GM13976 (cell line): Measurements from ENCODE around the gene KMO.
A peak's percentile ranks its signal among the peaks of the same experiment; 100 is the strongest.

ENCODE experiments used
- DNase-seq: peaks from one replicate; pipeline ENCODE4 v3.0.0; 2012; ENCODE audit warnings: low spot score
- in situ Hi-C: fragments of 300-500 bp; cut with MboI; formaldehyde crosslinking; loops from one replicate; pipeline ENCODE4 v1.12.0; 2022; ENCODE audit warnings: low sequenced_read_pairs, mixed read lengths, inconsistent platforms; ENCODE audit not compliant: unreplicated experiment
- TF ChIP-seq, protein P1 (sequence below): IDR thresholded peaks from 2 replicates; pipeline ENCODE4 v1.5.1; 2012; ENCODE audit warnings: borderline replicate concordance, mild to moderate bottlenecking; ENCODE audit not compliant: insufficient read depth; ENCODE audit errors: extremely low read depth, missing control alignments, control extremely low read depth

KMO gene

DNA sequence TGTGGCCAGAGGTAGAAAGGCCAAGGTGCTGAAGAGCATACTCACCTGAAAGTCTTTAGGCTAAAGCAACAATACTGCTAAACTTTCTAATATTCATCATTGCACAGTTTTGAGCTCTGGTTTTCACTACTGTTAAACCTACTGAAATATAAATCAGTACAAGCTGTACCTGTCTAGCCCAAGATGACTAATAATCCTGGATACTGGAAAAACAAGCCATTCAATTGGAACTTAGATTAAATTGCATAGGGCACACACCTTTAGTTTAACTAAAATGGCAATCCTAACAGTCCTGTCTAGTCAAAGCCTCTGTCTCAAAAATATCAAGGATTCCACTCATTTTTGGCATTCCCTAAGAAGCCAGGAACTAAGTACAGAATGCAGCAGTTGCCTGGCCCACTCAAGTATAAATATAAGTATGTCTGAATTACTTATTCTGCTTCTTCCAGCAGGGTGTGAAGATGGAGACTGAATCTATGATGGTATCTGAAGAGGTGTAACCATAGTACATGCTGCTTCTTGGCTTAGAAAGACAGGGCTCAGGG is 104.9 kb downstream of the KMO start:
- no peak for DNase-seq
- TF ChIP-seq, protein P1, sequence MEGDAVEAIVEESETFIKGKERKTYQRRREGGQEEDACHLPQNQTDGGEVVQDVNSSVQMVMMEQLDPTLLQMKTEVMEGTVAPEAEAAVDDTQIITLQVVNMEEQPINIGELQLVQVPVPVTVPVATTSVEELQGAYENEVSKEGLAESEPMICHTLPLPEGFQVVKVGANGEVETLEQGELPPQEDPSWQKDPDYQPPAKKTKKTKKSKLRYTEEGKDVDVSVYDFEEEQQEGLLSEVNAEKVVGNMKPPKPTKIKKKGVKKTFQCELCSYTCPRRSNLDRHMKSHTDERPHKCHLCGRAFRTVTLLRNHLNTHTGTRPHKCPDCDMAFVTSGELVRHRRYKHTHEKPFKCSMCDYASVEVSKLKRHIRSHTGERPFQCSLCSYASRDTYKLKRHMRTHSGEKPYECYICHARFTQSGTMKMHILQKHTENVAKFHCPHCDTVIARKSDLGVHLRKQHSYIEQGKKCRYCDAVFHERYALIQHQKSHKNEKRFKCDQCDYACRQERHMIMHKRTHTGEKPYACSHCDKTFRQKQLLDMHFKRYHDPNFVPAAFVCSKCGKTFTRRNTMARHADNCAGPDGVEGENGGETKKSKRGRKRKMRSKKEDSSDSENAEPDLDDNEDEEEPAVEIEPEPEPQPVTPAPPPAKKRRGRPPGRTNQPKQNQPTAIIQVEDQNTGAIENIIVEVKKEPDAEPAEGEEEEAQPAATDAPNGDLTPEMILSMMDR = no peak
- in situ Hi-C loops = no loop called here

DNA sequence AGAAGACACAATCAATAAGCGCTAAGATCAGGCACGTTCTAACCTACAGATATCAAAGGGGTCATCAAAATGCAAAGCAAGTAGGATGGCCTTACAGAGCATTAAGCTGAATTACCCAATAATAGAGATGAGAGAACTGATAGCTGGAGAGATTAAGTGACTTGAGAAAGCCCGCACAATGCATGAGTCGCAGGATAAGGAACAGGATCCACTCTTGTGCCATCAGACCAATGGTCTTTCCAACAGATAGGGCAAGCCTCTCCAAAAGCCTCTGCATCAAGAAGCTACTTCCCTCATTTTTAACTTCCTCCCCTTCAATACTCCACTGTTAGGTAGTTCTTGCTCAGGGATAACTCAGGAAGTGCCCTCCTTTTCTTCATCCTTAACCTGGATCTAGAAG is 105.4 kb downstream of the KMO start:
- in situ Hi-C loops = no loop called here
- no peak for DNase-seq
- TF ChIP-seq, protein P1 = no peak

DNA sequence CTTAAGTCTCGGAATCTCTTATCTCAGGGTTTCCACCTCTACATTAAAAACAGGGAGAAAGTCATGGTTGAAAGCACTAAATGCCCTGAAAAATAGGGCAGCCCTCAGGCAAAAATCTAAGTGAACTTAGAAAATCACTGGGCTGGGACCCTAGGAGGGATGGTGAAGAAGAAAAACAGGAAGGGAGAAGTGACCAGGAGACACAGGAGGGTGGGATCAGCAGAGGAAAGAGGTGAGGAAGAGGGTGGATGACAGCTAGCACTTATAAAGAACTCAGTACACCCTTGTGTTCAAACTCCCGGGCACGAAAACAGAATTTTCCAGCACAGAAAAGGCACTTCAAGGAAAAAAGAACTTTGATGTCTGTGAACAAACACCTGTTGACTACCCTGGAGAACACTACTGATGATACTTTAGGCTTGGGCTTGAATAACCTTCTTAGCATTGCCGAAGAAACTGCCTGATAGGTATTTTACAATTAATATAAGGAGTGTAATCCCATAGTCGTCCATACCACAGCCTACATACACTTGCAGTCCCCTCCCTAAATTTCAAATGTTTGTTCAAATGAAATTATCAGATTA is 106.0 kb downstream of the KMO start:
- DNase-seq = no peak
- TF ChIP-seq, protein P1 = no peak
- in situ Hi-C loops = no loop called here

DNA sequence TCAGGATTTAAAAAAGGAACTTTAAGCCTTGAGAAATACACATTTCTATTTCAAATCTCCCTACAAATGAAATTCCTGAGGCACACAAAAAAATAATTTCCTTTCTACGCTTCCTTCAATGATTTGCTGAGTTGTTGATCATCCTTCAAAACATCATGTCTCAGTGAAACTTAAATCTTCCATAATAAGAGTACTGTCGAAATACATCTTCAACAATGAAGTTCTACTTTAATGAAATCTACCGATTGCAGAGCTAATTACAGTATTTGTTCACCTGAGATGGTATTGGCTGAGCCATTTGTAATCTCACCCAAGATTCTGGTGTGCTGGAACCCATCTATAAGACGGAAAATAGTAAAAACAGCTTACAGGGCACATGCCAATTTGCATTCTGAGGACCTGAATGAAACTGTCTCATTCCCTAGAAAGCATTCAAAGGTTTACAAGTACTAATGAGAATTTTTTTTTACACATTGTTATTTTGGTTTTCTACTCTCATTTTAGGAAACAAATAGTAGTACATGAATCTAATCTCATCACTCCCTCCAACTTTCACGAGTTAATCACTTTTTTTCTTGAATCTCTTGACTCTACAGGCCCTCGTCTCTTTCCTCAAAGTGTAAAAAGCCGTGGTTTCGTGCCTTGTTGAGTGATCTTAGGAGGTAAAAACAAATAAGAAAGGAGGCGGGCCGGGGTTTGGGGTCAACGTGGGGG is 106.9 kb downstream of the KMO start:
- TF ChIP-seq, protein P1 = no peak
- DNase-seq = peak; percentile 24
- in situ Hi-C loops = no loop called here

DNA sequence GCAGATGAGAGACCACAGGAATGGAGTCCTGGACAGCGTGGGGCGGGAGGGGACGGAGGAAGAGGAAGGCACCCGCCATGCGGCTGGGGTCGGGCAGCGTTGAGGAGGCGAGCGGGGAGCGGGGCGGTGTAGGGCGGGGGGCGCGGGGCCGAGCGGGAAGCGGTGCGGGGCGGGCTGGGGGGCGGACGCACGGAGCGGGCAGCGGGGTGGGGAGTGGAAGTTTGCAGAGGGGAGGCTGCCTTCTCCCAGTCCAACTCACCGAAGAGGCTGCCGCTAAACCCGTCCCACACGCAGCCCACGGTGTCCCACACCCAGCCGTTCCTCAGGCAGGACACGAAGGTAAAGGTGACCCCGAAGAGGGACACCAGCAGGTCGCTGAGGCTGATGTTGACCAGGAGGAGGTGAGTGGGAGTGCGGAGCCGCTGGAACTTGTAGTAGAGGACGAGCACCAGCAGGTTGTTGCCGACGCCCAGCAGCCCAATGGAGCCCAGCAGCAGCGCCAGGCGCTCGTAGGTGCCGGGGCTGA is 107.5 kb downstream of the KMO start:
- TF ChIP-seq, protein P1 = no peak
- in situ Hi-C loops = no loop called here
- DNase-seq = no peak

DNA sequence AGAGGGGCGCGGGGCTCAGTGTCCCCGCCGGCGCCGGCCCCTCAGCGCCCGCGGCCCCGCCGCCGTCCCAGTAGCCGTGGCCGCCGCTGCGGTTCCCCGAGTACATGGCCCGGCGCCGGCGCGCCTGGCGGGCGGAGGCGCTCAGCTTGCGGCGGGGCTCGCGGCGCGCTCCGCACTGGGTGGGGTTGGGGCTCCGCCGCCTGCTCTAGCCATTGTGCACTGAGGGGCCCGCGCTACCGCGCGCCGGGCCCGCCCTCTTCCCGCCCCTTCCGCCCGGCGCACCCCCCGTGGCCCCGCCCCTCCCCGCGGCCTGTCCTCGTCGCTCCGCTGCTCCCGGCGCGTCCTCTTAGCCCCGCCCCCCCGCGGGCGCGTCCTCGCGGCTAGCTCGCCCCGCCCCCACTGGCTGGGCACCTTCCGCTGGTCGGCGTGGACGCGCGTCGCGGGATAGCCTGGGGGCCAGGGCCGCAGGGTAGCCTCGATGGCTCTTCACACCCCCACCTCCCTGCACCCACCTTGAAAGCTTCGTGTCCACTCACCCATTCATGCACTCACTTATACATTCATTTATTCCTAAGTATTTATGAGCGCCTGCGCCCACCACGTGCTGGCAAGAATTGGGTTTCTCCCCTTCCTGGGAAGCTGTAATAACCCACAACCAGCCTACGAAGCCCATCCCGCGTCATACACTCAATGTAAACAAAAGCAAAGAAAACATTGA is 108.1 kb downstream of the KMO start, which contains the start of the genes CHML and OPN3:
Gene CHML (minus strand): TSS at position 221 of the 718 bp plus-strand sequence. CDS start 4,603 bp downstream, outside the sequence.
Gene OPN3 (minus strand): TSS at position 221 of the 718 bp plus-strand sequence. CDS start 115 bp downstream, at position 106.
- TF ChIP-seq, protein P1 = no peak
- in situ Hi-C loops = no loop called here
- peak; percentile 98 for DNase-seq
